Measurements from ENCODE around the gene FUT3.
A peak's percentile ranks its signal among the peaks of the same experiment; 100 is the strongest.

FUT3 gene

GRCh38 chr19:5851302-5851701 lies at the start of gene FUT3:
Gene FUT3 (minus strand): TSS chr19:5851449.
- Histone ChIP-seq H3K4me1 (ENCODE audit: insufficient read depth, low read length) (peaks cover 13% of the 10 kb centered on the region), H3K9me3 (ENCODE audit: low read length) (no peaks in the 10 kb centered on the region), H3K9ac (ENCODE audit: low read length) (no peak within 1 kb of the TSS), H3K27me3 (ENCODE audit: control insufficient read depth in 1 of 2, insufficient read depth in 2 of 2, low read length in 2 of 2) (no peaks in the 10 kb centered on the region), H3K36me3 (ENCODE audit: insufficient read depth, low read length) (no peaks in the 10 kb centered on the region), H3K4me3 (ENCODE audit: low read depth in 1 of 2, low read length in 2 of 2) (no peak within 1 kb of the TSS), H3K27ac (ENCODE audit: low read depth, low read length) (peak within 1 kb of the TSS; percentile 23)

GRCh38 chr19:5900976-5901375 lies 49.7 kb upstream of the FUT3 start:
- Histone ChIP-seq H3K9me3 (ENCODE audit: low read length) (no peaks in the 10 kb centered on the region), H3K4me1 (ENCODE audit: insufficient read depth, low read length) (peaks cover 18% of the 10 kb centered on the region), H3K4me3 (ENCODE audit: low read depth in 1 of 2, low read length in 2 of 2) (no peak overlapping the region), H3K9ac (ENCODE audit: low read length) (no peak overlapping the region), H3K27me3 (ENCODE audit: control insufficient read depth in 1 of 2, insufficient read depth in 2 of 2, low read length in 2 of 2) (no peaks in the 10 kb centered on the region), H3K27ac (ENCODE audit: low read depth, low read length) (no peak overlapping the region), H3K36me3 (ENCODE audit: insufficient read depth, low read length) (peaks cover 2% of the 10 kb centered on the region)

GRCh38 chr19:5899728-5900526 lies 48.7 kb upstream of the FUT3 start:
- peaks cover 12% of the 10 kb centered on the region for H3K4me1 ChIP-seq (ENCODE audit: insufficient read depth, low read length)

DNA sequence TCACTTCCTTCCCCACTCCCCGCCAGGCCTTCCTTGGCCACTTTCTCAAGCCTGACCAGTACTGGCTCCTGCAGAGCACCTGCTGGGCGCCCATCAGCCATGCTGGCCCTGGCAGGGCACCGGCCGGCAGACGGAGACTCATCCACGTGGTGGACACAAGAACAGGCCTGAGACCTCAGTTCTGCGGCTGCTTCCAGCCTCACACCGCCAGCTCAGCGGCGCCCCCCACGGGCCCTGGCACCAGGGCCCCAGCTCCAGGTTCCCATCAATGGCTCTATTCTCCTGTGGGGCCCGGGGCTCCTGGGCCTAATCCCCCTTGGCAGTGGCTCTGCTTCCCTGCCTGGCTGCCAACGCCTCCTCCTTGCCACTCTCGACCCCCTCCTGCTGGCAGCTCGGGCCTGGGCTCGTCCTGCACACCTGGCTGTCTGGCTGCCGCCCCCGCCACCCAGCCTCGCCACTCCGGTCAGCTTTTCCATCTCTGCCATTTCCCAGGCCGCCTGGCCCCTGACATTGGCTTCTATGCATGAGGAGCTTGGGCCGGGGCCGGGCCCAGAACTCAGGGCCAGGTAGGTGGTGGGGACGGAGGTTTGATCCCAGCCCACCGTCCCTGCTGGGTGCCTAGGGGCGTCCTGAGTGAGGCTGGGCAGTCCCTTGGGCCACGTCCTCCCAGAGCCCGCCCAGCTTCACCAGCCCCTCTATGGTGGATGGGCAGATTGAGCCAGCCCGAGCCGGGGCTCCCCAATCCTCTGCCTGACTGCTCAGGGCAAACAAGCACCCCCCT lies 46.1 kb upstream of the FUT3 start:
- Histone ChIP-seq H3K27me3 (ENCODE audit: control insufficient read depth in 1 of 2, insufficient read depth in 2 of 2, low read length in 2 of 2) (no peaks in the 10 kb centered on the region), H3K4me3 (ENCODE audit: low read depth in 1 of 2, low read length in 2 of 2) (no peak overlapping the region), H3K27ac (ENCODE audit: low read depth, low read length) (no peak overlapping the region), H3K9me3 (ENCODE audit: low read length) (no peaks in the 10 kb centered on the region), H3K9ac (ENCODE audit: low read length) (no peak overlapping the region), H3K36me3 (ENCODE audit: insufficient read depth, low read length) (peaks cover 13% of the 10 kb centered on the region), H3K4me1 (ENCODE audit: insufficient read depth, low read length) (peaks cover 4% of the 10 kb centered on the region)

More at GRCh38 chr19:5899728-5900526, 48.7 kb upstream of the FUT3 start:
- Histone ChIP-seq H3K27me3 (ENCODE audit: control insufficient read depth in 1 of 2, insufficient read depth in 2 of 2, low read length in 2 of 2) (no peaks in the 10 kb centered on the region), H3K36me3 (ENCODE audit: insufficient read depth, low read length) (peaks cover 12% of the 10 kb centered on the region), H3K27ac (ENCODE audit: low read depth, low read length) (no peak overlapping the region), H3K4me3 (ENCODE audit: low read depth in 1 of 2, low read length in 2 of 2) (no peak overlapping the region), H3K9me3 (ENCODE audit: low read length) (no peaks in the 10 kb centered on the region), H3K9ac (ENCODE audit: low read length) (no peak overlapping the region)

DNA sequence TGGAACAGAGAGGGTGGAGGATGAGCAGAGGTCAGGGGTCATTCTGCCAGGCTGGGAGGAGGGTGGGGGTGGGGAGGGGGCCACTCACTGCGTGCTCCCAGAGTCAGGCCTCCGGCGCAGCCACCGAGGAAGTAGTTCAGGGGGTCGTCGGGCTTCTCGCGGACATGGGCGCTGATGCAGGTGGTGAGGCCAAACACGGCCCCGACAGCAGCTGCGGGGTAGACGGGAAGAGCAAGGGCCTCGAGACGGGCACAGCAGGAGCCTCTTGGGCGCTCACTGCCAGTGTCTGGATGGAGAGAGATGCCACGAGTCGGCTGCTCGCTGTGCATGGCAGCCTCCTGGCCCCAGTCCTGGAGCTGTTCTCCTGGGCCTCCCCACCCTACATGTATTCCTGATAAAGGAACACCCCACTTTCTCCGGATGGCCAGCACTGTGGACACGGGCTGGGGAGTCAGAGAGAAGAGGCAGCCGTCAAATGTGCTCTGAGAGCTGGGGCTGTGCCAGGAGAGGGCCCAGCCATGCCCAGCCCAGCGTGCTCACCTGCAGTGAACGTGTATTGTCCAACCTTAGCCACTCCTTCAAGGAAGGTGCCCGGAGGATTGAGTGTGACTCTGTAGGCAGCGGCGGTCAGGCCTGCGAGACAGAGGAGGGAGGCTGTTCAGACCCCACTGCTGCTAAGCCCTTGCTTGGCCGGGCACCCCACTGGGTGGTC lies 45.3 kb upstream of the FUT3 start:
- H3K9ac ChIP-seq (ENCODE audit: low read length), result no peak overlapping the region
- H3K4me1 ChIP-seq (ENCODE audit: insufficient read depth, low read length), result peaks cover 8% of the 10 kb centered on the region
- no peak overlapping the region for H3K27ac ChIP-seq (ENCODE audit: low read depth, low read length)
- H3K36me3 ChIP-seq (ENCODE audit: insufficient read depth, low read length), result peaks cover 13% of the 10 kb centered on the region
- no peaks in the 10 kb centered on the region for H3K27me3 ChIP-seq (ENCODE audit: control insufficient read depth in 1 of 2, insufficient read depth in 2 of 2, low read length in 2 of 2)
- H3K4me3 ChIP-seq (ENCODE audit: low read depth in 1 of 2, low read length in 2 of 2), result no peak overlapping the region
- no peaks in the 10 kb centered on the region for H3K9me3 ChIP-seq (ENCODE audit: low read length)

DNA sequence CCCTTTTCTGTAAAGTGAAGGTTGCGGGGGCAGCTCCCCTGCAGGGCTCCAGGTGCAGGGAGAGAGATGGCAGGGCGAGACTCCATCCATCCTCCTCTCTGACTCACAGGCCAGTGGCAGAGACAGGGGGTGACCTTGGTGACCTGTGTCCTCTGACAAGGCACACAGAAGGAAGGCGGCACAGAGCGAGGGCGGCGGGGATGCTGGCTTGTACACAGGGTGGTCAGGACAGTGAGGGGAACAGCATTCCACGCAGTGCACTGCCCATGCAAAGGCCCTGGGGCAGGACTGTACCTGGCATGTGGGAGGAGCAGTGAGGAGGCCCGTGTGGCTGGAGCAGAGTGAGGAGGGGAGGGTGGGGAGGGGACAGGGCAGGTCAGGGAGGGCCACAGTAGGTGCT lies 44.6 kb upstream of the FUT3 start:
- Histone ChIP-seq H3K4me1 (ENCODE audit: insufficient read depth, low read length) (peaks cover 10% of the 10 kb centered on the region), H3K9ac (ENCODE audit: low read length) (no peak overlapping the region), H3K36me3 (ENCODE audit: insufficient read depth, low read length) (peaks cover 13% of the 10 kb centered on the region), H3K4me3 (ENCODE audit: low read depth in 1 of 2, low read length in 2 of 2) (no peak overlapping the region), H3K9me3 (ENCODE audit: low read length) (no peaks in the 10 kb centered on the region), H3K27me3 (ENCODE audit: control insufficient read depth in 1 of 2, insufficient read depth in 2 of 2, low read length in 2 of 2) (no peaks in the 10 kb centered on the region), H3K27ac (ENCODE audit: low read depth, low read length) (no peak overlapping the region)

GRCh38 chr19:5895409-5895808 lies 44.2 kb upstream of the FUT3 start:
- H3K27ac ChIP-seq (ENCODE audit: low read depth, low read length), result no peak overlapping the region
- H3K36me3 ChIP-seq (ENCODE audit: insufficient read depth, low read length), result peaks cover 13% of the 10 kb centered on the region
- no peaks in the 10 kb centered on the region for H3K9me3 ChIP-seq (ENCODE audit: low read length)
- H3K4me1 ChIP-seq (ENCODE audit: insufficient read depth, low read length), result peaks cover 10% of the 10 kb centered on the region
- H3K27me3 ChIP-seq (ENCODE audit: control insufficient read depth in 1 of 2, insufficient read depth in 2 of 2, low read length in 2 of 2), result no peaks in the 10 kb centered on the region
- H3K4me3 ChIP-seq (ENCODE audit: low read depth in 1 of 2, low read length in 2 of 2), result no peak overlapping the region
- H3K9ac ChIP-seq (ENCODE audit: low read length), result no peak overlapping the region

DNA sequence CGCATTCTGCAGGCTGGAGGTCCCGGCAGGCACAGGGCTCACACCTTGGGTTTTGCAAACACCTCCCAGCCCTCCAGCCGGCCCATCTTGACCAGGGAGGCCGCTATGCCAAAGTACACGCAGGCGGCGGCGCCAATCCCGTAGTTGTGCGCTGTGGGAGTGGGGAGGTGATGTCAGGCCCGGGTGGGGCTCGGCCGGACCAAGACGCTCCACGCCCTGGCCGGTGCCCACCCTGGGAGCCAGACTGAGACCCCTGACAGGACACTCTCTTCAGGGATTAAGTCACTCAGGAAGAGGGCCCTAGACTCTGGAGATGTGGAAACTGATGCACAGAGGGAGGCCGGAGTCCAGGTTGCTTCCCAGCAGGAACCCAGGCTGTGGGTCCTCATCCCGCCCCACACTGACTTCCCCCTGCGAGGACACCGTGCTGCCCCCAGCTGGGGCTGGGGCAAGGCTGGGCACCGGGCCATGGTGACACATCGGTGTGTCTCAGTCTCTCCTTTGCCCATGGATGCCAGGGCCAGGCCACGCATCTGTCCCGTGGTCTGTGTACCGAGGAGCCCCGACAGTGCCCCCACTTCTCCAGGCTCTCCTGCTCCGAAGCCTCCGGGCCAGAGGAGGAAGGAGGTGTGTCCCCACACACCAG lies 43.6 kb upstream of the FUT3 start:
- Histone ChIP-seq H3K36me3 (ENCODE audit: insufficient read depth, low read length) (peaks cover 13% of the 10 kb centered on the region), H3K9me3 (ENCODE audit: low read length) (no peaks in the 10 kb centered on the region), H3K27ac (ENCODE audit: low read depth, low read length) (no peak overlapping the region), H3K9ac (ENCODE audit: low read length) (no peak overlapping the region), H3K4me1 (ENCODE audit: insufficient read depth, low read length) (peaks cover 14% of the 10 kb centered on the region), H3K27me3 (ENCODE audit: control insufficient read depth in 1 of 2, insufficient read depth in 2 of 2, low read length in 2 of 2) (no peaks in the 10 kb centered on the region), H3K4me3 (ENCODE audit: low read depth in 1 of 2, low read length in 2 of 2) (no peak overlapping the region)

DNA sequence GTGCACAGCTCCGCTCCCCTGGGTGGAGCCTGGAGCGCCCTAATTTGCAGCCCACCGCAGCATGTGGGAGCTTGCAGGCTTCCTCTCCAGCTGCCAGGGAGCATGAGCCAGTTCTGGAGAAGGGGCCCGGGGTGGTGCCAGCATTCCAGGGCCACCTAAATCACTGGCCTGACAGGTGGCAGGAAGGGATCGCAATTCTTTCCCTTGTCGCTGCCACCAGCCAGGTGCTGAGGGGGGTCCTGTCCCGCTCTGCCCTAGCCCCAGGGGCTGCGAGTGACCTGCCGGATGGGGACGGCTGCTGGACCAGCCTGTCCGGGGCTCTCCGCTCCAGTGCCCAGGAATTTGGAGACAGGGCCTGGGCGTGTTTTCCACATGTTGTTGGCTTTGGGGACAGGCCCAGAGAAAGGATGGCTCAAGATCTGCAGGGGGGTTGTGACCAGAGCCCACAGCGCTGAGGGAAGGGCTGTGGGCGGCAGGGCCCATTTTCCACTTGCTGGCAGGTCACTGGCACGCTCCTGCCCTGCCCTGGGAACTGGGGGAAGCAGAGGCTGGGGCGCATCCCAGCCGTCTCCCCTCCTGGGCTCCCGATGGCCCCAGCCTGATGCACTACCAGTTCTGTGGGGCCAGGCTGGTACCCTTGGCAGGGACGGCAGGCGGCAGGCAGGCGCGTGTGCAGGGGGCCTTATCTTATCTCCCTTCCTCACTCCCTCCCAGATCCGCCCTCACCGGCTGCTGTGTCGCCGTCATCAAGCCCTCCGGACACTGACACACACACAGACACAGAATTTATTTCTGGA lies 42.9 kb upstream of the FUT3 start:
- H3K36me3 ChIP-seq (ENCODE audit: insufficient read depth, low read length), result peaks cover 13% of the 10 kb centered on the region
- no peak overlapping the region for H3K4me3 ChIP-seq (ENCODE audit: low read depth in 1 of 2, low read length in 2 of 2)
- H3K4me1 ChIP-seq (ENCODE audit: insufficient read depth, low read length), result peaks cover 21% of the 10 kb centered on the region
- H3K27me3 ChIP-seq (ENCODE audit: control insufficient read depth in 1 of 2, insufficient read depth in 2 of 2, low read length in 2 of 2), result no peaks in the 10 kb centered on the region
- no peaks in the 10 kb centered on the region for H3K9me3 ChIP-seq (ENCODE audit: low read length)
- no peak overlapping the region for H3K27ac ChIP-seq (ENCODE audit: low read depth, low read length)
- no peak overlapping the region for H3K9ac ChIP-seq (ENCODE audit: low read length)

DNA sequence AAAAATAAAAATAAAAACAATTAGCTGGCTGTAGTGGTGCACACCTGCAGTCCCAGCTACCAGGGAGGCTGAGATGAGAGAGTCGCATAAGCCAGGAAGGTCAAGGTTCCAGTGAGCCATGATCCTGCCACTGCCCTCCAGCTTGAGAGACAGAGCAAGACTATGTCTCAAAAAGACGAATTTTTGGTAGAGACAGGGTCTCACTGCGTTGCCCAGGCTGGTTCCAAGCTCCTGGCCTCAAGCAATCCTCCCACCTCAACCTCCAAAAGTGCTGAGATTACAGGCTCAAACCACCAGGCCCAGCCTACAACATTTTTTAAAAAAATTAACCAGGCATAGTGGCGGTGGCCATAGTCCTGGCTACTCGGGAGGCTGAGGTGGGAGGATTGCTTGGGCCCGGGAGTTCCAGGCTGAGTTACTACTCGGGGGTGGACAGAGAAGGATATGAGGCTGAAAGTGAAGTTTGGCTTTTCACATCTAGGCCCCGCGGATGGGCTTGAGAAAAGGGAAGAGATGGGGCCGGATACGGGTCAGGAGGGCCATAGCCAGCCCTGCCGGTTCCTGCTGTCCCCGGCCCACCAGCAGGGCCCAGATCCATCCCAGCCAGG lies 42.2 kb upstream of the FUT3 start:
- H3K36me3 ChIP-seq (ENCODE audit: insufficient read depth, low read length), result peaks cover 13% of the 10 kb centered on the region
- no peak overlapping the region for H3K27ac ChIP-seq (ENCODE audit: low read depth, low read length)
- H3K9ac ChIP-seq (ENCODE audit: low read length), result no peak overlapping the region
- H3K27me3 ChIP-seq (ENCODE audit: control insufficient read depth in 1 of 2, insufficient read depth in 2 of 2, low read length in 2 of 2), result no peaks in the 10 kb centered on the region
- no peaks in the 10 kb centered on the region for H3K9me3 ChIP-seq (ENCODE audit: low read length)
- H3K4me3 ChIP-seq (ENCODE audit: low read depth in 1 of 2, low read length in 2 of 2), result no peak overlapping the region
- H3K4me1 ChIP-seq (ENCODE audit: insufficient read depth, low read length), result peaks cover 21% of the 10 kb centered on the region
